Left colon (tissue), 2 donors: ENCODE data around the gene NACA2. TPM values are rescaled to one million over a fixed set of nuclear protein-coding genes. Genes with fewer than 3 reads are reported as not detected.
"Not testable (repeated sequence)": the region's sequence is repeated elsewhere in the genome, so short reads cannot be mapped to it uniquely, and the experiment has no call there.

ENCODE experiments used
- ATAC-seq: fragments of 200-7000 bp; cut with Tn5 transposase; one replicate; pipeline ENCODE4 v1.9.1; 2020; ENCODE audit warnings: mild to moderate bottlenecking, moderate library complexity
- DNase-seq, 2 donors: peaks; one replicate each; pipeline ENCODE4 v3.0.0-alpha.2; 2020
- intact Hi-C, 2 donors: fragments of 100-400 bp; cut with DNase I in 1 of 2; cut with micrococcal nuclease in 1 of 2; formaldehyde crosslinking; loops; one replicate each; pipeline versions ENCODE4 v1.11.2 to v1.14.0; 2022; cut with DNase I, micrococcal nuclease
- total RNA-seq, 2 donors: library from RNA; stranded (reverse); fragmentation: NEBNext Ultra II Directional; extraction: Animal tissue kit (Norgen Biotek cat#: 25700); gene quantifications; one replicate each; pipeline ENCODE4 v1.2.1, GENCODE V29; 2021
- donor health status: DM: no; HTN: no; CAD: no.
- donor health status: DM: yes; HTN: yes; CAD: no.

NACA2 gene
- total RNA-seq, 2 donors from 2014 or later = not detected

GRCh38 chr17:61605692-61606091 lies 14.7 kb upstream of the NACA2 start:
- no peak for DNase-seq
- intact Hi-C loops = no loop called here
- no peak for ATAC-seq

GRCh38 chr17:61601297-61601696 lies 10.3 kb upstream of the NACA2 start:
- intact Hi-C loops = no loop called here
- ATAC-seq (no peak), DNase-seq (no peak)

- intact Hi-C loops = no loop called here
- ATAC-seq (no peak), DNase-seq (no peak)
These were observed 9.6 kb upstream of the NACA2 start for GRCh38 chr17:61600621-61601020.

GRCh38 chr17:61599608-61600007 lies 8.6 kb upstream of the NACA2 start:
- DNase-seq (no peak), ATAC-seq (no peak)
- intact Hi-C loops = no loop called here

DNA sequence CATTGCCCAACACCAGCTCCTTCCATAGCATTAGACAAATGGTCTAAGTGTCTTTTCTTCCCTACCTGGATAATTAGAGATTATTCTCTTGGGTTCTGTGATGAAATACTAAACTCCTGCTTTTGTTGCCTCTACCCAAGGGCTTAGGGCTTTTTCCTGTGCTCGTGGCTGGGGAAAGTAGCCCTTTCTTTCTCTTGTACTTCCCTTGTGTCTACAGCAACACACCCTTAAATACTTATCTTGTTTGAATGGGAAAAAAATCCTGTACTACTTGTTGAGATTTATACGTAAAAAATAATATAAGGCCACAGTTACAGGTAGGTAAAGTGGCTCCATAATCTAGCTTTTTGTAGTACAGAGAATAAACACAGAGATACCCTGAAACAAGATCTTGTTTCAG lies 7.0 kb upstream of the NACA2 start:
- DNase-seq = no peak
- ATAC-seq = no peak
- intact Hi-C loops = no loop called here

DNA sequence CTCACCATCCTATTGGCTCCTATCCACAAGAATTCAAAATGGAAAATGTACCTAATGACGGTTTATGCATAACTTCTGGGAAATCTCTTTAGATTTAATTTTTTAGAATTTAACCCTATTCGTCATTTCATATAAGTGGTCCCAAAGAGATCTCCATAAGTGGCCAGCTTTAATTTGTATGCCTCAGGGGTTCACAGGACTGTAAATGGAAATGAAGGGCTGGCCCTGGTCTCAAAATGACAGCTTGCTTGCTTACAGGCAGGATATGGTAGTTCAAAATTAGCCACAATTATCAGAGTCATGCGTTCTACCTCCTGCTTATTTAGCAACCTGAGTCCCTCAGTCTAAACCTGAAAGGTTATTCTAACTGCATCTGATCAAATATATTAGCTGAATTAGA lies 6.6 kb upstream of the NACA2 start:
- intact Hi-C loops = no loop called here
- ATAC-seq (no peak), DNase-seq (no peak)

DNA sequence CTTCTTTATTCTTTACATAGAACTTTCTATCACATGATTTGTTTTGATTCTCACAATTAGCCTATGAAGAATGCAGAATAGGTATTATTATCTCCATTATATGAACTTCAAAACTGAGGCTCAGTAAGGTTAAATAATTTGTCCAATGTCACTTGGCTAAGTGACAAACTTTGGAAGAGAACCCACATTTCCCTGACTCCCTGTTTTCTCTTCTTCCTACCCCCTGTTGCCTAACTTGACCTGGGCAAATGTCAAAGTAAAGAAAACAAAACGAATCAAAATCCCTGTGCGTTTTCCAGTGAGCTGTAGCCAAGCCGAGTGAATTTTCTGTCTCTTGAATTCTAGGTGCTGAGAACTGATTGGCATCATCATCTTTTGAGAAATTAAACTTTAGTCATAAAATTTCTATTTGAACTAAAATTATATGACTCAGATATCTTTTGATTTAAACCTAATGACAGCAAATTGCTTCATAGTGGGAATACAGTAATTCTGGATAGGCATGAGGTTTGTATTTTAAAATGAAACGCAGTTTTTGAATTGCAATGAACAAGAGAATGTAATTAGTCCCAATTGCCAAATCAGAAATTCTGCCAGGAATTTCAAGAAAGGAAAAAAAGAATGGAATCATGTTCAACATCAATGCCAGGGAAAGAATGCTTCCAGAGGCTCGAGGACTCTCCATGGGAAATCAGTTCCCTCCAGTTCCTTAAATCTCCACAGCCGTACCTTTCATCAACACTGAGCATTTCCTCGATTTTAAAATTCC lies 4.6 kb upstream of the NACA2 start:
- DNase-seq = no peak
- intact Hi-C loops = no loop called here
- ATAC-seq = no peak

DNA sequence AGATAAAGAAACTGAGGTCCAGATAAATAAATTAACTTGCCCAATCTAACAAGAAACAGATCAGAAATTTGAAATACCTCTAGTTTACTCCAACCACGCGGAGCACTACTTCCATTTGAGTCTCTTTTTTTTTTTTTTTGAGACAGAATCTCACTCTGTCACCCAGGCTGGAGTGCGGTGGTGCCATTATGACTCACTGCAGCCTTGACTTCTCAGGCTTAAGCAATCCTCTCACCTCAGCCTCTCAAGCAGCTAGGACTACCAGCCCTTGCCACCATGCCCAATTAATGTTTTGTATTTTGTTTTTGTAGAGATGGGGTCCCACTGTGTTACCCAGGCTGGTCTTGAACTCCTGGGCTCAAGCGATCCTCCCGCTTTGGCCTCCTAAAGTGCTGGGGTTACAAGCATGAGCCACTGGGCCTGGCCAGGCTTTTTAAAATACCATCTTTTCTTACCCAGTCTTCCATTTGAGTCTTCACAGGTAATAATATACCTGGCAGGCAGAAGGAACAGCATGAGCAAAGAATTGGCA lies 3.3 kb upstream of the NACA2 start:
- DNase-seq (no peak), ATAC-seq (no peak)
- intact Hi-C loops = no loop called here

DNA sequence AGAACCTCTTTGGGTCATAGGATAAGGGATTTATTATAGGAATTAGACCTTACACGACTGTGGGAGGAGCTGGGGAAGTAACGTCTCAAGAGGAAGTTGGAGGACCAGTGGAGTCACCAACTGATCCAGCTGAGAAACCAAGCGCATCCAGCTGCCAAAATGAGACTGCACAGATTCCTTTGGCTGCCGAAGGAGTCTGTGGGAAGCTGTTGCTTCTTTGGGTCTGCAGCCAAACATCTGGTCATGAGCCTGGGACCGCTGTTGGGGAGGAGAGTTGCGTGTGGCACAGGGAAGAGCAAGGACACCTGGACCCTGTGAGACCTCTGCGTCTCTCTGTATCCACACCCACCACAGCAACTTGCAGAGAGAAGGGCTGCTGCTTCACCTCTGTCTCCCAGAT lies 2.4 kb upstream of the NACA2 start:
- intact Hi-C loops = no loop called here
- no peak for DNase-seq
- ATAC-seq = no peak

DNA sequence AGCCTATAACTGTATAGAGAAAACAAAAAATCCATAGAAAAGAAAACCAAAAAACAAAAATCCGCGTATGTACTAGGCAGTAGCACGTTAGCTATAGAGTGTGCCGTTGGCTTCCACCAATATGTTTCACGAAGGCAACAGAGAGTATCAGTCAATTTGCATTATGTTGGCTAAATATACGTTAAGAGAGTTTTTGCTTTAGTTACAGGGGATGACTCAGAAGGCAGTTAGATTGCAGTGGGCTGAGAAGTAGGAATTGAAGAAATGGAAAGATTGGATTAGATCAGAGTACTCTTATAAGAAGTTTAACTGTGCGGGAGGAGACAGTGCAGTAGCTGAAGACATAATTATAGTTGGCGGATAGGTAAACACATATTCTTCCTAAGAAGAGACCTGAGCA lies 911 bp upstream of the NACA2 start:
- intact Hi-C loops = no loop called here
- DNase-seq = no peak

GRCh38 chr17:61589990-61590389 lies 1.0 kb downstream of the NACA2 start:
- intact Hi-C loops = no loop called here
- DNase-seq = no peak
- ATAC-seq = no peak

More for the DNA sequence above, 911 bp upstream of the NACA2 start:
- no peak for ATAC-seq

- ATAC-seq (no peak), DNase-seq (no peak)
- intact Hi-C loops = no loop called here
These were observed 3.0 kb downstream of the NACA2 start for GRCh38 chr17:61587807-61588660.

DNA sequence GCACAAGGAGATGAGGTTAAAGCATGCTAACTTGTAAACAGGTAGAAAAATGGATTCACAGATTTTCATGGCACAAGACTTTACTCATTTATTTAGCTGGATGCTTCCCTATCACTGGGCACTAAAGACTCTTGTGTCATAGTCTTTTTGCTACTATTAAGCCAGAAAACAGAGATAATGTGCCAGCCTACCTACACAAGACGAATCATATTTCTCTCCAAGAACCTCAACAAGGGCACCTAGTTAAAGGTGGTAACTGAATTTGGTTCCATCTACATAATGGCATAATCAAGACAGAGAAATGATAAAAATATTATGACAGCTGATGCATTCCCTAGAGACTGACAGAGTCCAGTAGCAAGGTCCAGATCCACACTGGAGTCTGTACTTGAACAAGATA lies 3.8 kb downstream of the NACA2 start:
- intact Hi-C loops = no loop called here
- DNase-seq = no peak
- ATAC-seq = no peak

DNA sequence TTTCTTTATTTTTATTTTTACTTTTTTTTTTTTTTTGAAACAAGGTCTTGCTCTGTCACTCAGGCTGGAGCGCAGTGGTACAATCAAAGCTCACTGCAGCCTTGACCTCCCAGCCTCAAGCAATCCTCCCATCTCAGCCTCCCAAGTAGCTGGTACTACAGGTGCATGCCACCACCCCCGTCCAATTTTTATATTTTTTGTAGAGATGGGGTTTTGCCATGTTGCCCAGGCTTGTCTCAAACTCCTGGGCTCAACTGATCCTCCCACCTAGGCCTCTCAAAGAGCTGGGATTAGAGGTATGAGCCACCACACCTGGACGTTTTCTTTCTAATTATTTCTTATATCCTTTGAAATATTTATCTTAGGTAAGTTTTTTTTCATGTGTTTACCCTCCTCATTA lies 4.4 kb downstream of the NACA2 start:
- intact Hi-C loops, DNase-seq, ATAC-seq: not testable (repeated sequence)

DNA sequence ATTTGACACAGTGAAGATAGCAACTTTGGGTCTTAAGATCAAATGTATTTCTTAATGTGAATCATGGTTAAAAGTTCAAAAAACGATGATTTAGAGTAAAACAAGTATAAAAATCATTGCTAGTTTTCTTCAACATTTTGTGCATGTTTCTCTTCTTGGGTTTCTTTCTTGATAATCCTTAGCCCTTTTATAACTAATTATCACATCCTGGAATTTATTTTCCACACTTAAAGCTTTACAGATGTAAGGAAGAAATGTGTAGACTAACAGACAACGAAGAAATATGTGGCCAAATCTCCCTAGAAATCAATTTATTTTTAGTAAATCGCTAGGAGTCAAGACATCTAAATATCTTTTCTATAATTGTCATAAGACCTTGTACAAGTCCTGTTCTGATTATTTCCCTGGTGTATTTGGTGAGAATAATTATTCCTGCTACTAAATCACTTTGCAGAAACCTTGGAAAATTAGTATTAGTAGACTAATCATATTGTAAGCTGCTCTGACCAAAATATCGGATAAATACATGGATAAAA lies 4.9 kb downstream of the NACA2 start:
- ATAC-seq = no peak
- intact Hi-C loops = no loop called here
- DNase-seq = no peak

DNA sequence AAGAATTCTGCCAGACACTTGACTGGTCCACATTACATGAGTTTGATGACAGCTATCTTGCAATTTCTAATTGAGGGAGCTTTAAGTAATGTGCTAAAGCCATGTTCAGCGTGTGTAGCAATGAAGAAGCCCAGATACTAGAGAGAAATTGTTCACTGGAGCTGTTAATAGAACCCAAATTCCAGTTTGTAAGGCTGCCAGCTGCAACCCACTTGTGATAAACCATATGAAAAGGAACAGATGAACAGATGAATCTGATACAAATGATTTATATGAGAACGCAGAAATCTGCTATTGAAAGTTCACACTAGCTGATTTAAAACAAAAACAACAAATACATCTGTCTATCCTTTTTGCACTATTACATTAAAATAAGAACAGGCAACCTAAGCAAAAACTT lies 6.2 kb downstream of the NACA2 start:
- DNase-seq = no peak
- intact Hi-C loops = no loop called here
- ATAC-seq = no peak

DNA sequence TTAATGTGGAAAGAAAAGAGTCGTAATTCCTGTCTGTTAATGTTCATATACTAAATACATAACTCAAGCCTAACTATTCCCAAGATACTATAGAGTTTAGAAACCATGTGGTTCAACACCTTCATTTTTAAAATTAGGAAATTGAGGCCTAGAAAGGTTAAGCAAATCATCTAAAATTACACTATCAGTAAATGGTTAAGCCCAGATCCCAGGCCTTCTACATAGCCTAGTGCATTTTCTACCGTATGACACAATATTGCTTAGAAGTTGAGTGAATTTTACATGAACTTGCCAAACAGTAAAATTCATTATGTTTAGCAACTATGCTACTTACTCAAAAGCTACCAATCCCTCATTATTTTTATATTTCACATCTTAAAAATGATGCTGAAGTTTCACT lies 6.8 kb downstream of the NACA2 start:
- DNase-seq (no peak), ATAC-seq (no peak)
- intact Hi-C loops = no loop called here

- DNase-seq (no peak), ATAC-seq (no peak)
- intact Hi-C loops = no loop called here
These were observed 7.3 kb downstream of the NACA2 start for GRCh38 chr17:61583660-61584264.

GRCh38 chr17:61583242-61583641 lies 7.8 kb downstream of the NACA2 start:
- ATAC-seq (peak; percentile 75), DNase-seq (no peak)
- intact Hi-C loops = no loop called here

DNA sequence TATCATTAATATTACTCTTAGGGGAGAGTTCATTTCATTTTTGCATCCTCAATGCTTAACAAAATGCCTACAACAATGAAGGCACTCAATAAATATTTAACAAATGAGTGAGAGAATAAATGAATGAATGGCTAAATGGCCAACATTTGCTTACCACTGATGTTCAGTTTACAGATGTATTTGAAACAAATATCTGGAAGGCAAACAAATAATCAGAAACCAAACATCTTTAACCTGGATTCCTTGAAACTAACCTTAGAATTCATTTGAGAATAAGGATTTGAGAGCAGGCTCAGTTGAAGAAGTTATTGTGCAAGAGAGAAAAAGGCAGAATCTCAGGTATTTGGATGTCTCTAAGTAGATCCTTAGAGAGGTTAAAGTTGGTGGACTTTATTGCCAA lies 8.4 kb downstream of the NACA2 start:
- intact Hi-C loops = no loop called here
- DNase-seq = no peak
- ATAC-seq = no peak
